Measurements from ENCODE around the gene GALNT16.
"Not testable (repeated sequence)": the region's sequence is repeated elsewhere in the genome, so short reads cannot be mapped to it uniquely, and the experiment has no call there.

Gene GALNT16

DNA sequence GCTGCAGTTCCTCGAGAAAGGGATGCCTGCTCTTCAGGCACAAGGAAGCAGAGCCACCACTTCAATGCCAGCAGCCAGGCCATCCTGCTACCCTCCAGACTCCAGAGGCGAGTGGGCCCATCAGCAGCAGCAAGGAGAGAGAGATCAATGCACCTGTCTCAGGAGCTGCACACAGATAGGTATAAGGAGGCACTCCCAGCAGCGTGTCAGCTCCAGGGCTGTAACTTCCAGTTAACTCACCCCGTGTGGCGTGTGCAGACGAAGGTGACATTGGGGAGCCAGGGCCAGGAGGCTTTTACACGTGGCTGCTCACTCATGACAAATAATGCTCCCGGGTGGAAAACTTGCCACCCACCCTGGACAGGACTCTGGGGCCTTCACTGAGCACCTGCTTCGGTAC is 24.2 kb downstream of the GALNT16 start:
- DNase-seq (ENCODE audit: low read depth in 2 of 2, low spot score in 1 of 2): no peak

GRCh38 chr14:69285661-69286255 is 25.8 kb downstream of the GALNT16 start:
- no peak for DNase-seq (ENCODE audit: low read depth in 2 of 2, low spot score in 1 of 2)

- no peak for DNase-seq (ENCODE audit: low read depth in 2 of 2, low spot score in 1 of 2)
Measured at GRCh38 chr14:69287098-69288010, 27.4 kb downstream of the GALNT16 start.

DNA sequence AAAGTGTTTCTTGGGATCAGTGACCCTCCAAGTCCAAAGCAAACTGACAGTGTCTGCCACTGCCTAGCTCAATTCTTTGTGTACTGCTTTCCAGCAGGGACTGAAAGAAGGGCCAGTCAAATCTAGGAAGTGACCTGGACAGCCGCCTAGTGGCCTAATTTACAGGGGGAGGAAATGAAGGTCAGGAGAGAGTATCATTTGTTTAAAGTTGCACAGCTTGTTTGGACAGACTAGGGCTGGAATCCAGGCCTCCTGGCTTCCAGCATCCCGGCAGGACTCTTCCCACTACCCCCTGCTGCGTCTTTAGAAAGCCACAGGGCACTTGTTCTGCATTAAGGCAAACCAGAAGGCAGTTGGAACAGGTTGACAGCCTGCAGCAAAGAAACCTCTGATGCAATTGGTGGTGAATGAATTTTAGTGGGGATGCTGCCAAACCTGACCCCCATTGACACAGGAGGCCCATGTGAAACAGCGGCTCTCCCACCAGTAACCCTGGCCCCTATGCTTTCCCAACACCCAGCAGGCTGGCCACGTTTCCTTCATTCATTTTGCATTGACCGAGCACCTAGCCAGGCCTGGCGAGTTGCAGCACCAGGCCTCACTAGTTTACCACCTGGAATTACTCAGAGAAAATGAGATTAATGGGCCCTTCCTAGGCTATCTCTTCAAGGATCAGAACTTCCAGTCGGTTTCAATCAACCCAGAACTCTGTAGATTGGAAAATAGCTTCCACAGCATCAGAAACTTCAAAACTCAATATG is 28.2 kb downstream of the GALNT16 start:
- DNase-seq (ENCODE audit: low read depth in 2 of 2, low spot score in 1 of 2): no peak

DNA sequence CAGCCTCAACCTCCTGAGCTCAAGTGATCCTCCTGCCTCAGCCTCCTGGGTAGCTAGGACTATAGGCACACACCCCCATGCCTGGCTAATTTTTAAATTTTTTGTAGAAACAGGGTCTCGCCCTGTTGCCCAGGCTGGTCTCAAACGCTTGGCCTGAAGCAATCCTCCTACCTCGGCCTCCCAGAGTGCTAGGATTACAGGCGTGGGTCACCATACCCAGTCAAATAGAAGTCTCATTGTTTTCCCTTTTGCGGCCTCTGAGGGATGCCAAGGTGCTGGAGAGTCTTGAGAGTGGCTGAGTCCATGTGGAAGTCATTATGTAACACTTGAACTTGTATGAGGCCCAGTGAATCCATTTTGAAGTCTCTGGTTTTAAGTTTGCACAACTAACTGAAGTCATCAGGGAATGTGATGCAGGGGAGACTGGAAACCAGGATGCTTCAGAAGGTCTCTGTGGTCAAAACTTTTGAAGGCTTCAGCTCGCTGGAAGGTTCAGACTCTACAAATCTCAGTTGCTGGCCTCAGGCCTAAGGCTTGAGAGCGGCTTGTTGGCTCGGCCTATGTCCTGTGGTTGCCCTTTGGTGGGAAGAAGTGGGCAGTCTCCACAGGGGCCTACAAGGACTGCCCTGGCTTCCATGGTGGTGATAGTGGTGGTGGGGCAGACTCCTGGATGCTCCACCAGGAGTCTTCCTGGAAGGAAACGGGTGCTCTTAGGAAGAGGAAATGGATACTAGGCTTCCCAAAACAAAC is 29.2 kb downstream of the GALNT16 start:
- no peak for DNase-seq (ENCODE audit: low read depth in 2 of 2, low spot score in 1 of 2)

DNA sequence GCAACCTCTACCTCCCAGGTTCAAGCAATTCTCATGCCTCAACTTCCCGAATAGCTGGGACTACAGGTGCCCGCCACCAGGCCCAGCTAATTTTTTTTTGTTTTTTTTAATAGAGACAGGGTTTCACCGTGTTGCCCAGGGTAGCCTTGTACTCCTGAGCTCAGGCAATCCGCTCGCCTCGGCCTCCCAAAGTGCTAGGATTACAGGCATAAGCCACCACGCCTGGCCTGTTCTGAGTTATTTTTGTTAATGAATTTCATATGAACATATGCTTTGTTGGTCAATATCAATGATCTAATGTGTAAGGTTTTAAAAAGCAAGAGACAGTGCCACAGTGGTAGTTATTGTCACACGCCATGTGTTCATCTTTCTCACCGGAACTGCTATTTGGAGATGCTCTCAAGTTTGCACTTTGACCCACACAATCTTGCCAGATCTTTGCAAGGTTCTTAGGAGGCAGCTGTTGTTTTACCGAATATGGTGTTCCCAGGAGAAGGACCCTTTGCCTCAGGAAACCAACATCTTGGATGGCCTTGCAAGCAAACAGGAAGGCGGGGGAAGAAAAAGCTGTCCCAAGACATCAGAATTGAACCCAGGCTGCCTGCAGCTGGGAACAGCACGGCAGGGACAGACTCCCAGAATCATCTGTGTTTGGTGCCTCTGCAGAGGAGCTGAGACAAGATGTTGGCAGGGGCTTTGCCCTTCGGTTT is 30.0 kb downstream of the GALNT16 start:
- DNase-seq (ENCODE audit: low read depth in 2 of 2, low spot score in 1 of 2): no peak

DNA sequence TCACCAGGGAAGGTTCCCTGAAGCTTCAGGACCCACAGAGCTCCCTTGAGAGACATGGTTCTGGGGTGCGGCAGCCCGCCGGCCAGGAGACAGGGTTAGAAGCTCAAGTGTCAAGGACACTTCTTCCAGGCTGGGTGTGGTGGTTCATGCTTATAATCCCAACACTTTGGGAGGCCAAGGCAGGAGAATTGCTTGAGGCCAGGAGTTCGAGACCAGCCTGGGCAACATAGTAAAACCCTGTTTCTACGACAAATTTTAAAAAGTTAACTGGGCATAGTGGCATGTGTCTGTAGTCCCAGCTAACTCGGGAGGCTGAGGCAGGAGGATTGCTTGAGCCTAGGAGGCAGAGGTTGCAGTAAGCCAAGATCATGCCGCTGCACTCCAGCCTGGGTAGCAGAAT is 30.9 kb downstream of the GALNT16 start:
- DNase-seq (ENCODE audit: low read depth in 2 of 2, low spot score in 1 of 2): not testable (repeated sequence)

- DNase-seq (ENCODE audit: low read depth in 2 of 2, low spot score in 1 of 2): no peak
Measured at GRCh38 chr14:69291396-69291795, 31.4 kb downstream of the GALNT16 start.

DNA sequence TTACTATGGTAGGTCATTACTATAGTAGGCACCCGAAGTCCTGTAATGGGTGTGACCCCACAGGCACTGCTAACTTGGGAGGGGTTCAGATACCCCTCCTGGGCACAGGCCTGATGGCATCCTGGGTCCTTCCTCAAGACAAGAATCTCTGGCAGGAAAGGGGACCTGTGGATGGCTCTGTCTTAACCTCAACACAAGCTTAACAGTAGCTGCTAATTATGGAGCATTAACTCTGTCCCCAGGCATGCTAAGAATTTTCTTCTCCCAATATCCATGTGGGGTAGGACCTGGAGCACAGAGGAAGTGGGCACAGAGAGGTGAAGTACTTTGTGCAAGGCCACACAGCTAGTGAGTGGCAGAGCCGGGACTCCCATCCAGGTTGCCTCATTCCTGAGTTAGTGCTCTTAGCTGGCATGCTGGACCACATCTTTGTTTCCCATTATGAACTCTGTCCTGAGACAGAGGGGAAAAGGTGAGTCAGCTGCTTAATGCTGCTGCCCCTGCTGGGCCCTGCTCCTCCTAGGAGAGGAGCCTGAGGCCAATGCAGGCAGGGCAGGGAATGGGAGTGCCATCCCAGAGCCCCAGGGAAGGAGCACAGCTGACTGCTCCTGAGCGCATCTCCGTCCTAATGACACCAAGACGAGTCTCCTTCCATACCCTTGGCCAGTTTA is 32.1 kb downstream of the GALNT16 start:
- no peak for DNase-seq (ENCODE audit: low read depth in 2 of 2, low spot score in 1 of 2)

DNA sequence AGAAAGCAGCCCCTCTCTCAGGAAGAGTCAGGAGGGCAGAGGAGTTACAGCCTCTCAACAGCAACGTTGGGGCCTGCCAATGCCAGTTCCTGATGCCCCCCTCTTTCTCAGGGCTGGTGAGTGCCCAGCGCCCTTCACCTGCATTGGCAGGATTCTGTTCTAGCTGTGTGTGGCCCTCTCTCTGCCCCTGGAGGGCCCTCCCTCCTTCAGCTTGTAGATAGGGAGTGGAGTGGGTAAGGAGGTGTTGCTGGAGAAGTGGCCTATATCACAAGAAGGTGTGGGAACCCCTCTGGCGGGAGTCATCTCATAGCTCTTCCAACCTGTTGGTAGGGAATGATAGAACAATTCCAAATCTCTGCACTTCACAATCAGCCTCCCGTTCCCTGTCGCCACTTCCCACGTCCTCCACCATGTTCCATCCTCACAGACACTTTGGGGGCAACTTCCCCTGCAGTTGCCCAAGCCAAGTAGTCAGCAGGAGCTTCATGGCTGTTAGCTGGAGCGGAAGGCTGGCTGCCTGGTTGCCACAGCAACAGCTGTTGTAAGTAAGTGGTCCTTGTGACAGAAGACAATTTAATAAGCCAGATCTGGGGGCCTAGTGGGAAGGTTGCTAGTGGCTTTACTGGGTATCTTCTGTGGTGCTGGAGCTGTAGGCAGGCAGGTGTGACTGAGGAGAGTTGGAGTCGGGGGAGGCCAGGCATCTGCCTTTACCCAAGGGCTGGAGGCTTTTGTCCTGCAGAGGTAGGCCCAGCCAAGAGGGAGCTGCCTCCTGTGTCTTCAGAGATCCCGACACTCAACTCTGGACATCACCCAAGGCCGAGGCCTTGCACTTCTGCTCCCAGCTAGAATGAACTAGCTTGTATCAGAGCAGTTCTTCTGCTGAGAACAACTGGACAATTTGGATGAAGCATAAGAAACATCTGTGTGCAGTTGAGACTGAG is 38.4 kb downstream of the GALNT16 start:
- no peak for DNase-seq (ENCODE audit: low read depth in 2 of 2, low spot score in 1 of 2)

DNA sequence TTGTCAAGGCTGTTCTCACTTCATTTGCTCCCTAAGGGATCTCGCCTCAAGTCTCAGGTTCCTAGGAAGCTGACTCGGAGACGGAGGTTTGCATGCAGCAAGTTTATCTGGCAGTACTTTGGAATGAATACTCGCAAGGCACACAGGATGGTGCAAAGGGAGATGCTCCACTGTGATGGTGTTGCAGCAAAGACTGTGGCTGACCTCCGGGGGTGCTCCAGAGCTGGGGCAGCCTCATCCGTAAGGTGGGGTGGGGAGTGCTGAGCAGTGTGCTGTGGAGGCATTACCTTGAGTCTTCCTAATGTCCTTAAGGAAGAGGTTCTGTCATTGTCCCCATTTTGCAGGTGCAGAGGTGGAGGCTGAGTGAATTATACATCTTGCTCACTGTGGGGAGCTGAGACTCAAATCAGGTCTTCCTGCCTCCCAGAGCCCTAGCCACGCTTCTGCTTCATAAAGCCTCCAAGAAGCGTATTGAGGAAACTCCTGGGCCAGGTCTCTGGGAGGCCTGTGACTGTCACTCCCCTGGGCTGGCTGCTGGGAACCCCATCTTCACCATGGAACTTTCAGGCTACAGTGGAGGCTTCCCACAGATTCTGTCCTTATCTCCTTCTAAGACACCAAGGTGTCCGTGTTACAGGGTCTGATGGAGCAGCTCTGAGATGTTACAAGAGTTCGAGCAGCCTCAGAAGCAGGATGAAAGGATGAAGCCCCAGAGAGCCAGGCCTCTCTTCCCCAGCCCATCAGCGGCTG is 39.5 kb downstream of the GALNT16 start:
- DNase-seq (ENCODE audit: low read depth in 2 of 2, low spot score in 1 of 2): no peak

GRCh38 chr14:69300601-69301221 is 40.8 kb downstream of the GALNT16 start:
- no peak for DNase-seq (ENCODE audit: low read depth in 2 of 2, low spot score in 1 of 2)

- no peak for DNase-seq (ENCODE audit: low read depth in 2 of 2, low spot score in 1 of 2)
Measured at GRCh38 chr14:69303086-69303485, 43.1 kb downstream of the GALNT16 start.

DNA sequence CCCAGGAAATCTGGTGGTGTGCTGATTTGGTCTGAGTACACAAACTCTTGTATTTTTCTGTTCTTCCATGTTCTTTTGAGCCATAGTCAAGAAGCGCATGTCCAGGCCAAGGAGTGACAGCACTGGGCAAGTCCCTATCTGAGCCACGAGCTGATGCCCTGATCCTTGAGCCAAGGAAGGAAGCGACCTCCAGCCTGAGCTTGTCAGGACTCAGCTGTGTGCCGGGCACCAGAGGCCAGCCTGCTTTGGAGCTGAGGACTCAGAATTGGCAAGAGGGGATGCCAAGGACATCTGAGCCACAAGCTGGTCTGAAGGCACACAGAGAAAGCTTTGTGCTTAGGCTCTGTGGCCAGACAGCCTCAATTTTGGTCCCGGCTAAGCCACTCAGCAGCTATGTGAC is 52.6 kb downstream of the GALNT16 start:
- DNase-seq (ENCODE audit: low read depth in 2 of 2, low spot score in 1 of 2): no peak

DNA sequence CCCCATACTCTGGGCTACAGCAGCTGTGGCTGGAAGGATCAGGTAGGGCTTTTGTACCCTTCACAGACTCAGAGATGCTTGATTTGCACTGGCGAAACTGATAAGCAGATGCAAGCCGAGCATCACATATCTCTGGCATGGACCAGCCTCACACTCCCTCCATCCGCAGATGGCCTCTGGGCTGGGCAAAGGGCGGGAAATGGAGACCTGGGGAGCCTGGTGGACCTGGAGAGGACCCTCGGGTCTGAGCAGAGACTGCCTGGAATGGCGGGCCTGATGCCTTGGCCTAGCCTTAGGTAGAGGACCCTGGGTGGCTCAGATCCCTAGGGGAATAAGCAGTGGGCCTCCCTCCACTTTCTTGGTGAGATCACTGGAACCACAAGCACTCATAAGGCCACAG is 53.2 kb downstream of the GALNT16 start:
- no peak for DNase-seq (ENCODE audit: low read depth in 2 of 2, low spot score in 1 of 2)

- DNase-seq (ENCODE audit: low read depth in 2 of 2, low spot score in 1 of 2): no peak
Measured at GRCh38 chr14:69314327-69314726, 54.4 kb downstream of the GALNT16 start.

- DNase-seq (ENCODE audit: low read depth in 2 of 2, low spot score in 1 of 2): no peak
Measured at GRCh38 chr14:69315301-69315700, 55.3 kb downstream of the GALNT16 start.
